GM19239 (cell line): Measurements from ENCODE around the gene TSEN2.
"Not testable (repeated sequence)": the region's sequence is repeated elsewhere in the genome, so short reads cannot be mapped to it uniquely, and the experiment has no call there.

Experiments
- DNase-seq: peaks from one replicate; pipeline ENCODE4 v3.0.0; 2011; ENCODE audit warnings: low spot score; ENCODE audit not compliant: insufficient read length
- FAIRE-seq: peaks from 2 replicates; lab custom pipeline; 2011; peaks lifted over from hg19 to GRCh38; lab: Jason Lieb, UNC

Gene TSEN2

GRCh38 chr3:12541625-12542024, 57.3 kb downstream of the TSEN2 start:
- FAIRE-seq = no peak
- no peak for DNase-seq

GRCh38 chr3:12543497-12543896, 59.2 kb downstream of the TSEN2 start:
- not testable (repeated sequence) for FAIRE-seq

GRCh38 chr3:12544652-12545472, 60.6 kb downstream of the TSEN2 start:
- no peak for FAIRE-seq

More at GRCh38 chr3:12543497-12543896, 59.2 kb downstream of the TSEN2 start:
- DNase-seq = not testable (repeated sequence)

GRCh38 chr3:12545473-12545791, 61.2 kb downstream of the TSEN2 start, which contains the start of gene MKRN2OS:
Gene MKRN2OS, minus strand, starts transcription at chr3:12545499. Its CDS starts 35 bp downstream, at chr3:12545464.
- FAIRE-seq = no peak
- no peak for DNase-seq

More at GRCh38 chr3:12544652-12545472, 60.6 kb downstream of the TSEN2 start:
- DNase-seq = no peak

GRCh38 chr3:12549971-12550760, 65.9 kb downstream of the TSEN2 start:
- FAIRE-seq (no peak), DNase-seq (no peak)

- no peak for FAIRE-seq
- no peak for DNase-seq
Observed at GRCh38 chr3:12553921-12554391, 69.7 kb downstream of the TSEN2 start.

- no peak for FAIRE-seq
- no peak for DNase-seq
Observed at GRCh38 chr3:12556314-12556689, 72.0 kb downstream of the TSEN2 start.

GRCh38 chr3:12556690-12557472, 72.6 kb downstream of the TSEN2 start, which contains the start of gene MKRN2:
Gene MKRN2, plus strand, starts transcription at chr3:12557087. Its CDS starts 64 bp downstream, at chr3:12557151.
- peak; percentile 73 for DNase-seq

GRCh38 chr3:12557473-12558100, 73.3 kb downstream of the TSEN2 start:
- FAIRE-seq (no peak), DNase-seq (no peak)

More at GRCh38 chr3:12556690-12557472, 72.6 kb downstream of the TSEN2 start, which contains the start of gene MKRN2:
- no peak for FAIRE-seq

- FAIRE-seq = no peak
Observed at GRCh38 chr3:12558706-12559105, 74.4 kb downstream of the TSEN2 start.

GRCh38 chr3:12559520-12559919, 75.2 kb downstream of the TSEN2 start:
- FAIRE-seq (no peak), DNase-seq (no peak)

More at GRCh38 chr3:12558706-12559105, 74.4 kb downstream of the TSEN2 start:
- DNase-seq = no peak

GRCh38 chr3:12560505-12561190, 76.4 kb downstream of the TSEN2 start:
- DNase-seq (no peak), FAIRE-seq (peak; percentile 57)

- FAIRE-seq = no peak
- DNase-seq = no peak
Observed at GRCh38 chr3:12561397-12561796, 77.1 kb downstream of the TSEN2 start.

- FAIRE-seq (no peak), DNase-seq (no peak)
Observed at GRCh38 chr3:12562451-12562850, 78.2 kb downstream of the TSEN2 start.

GRCh38 chr3:12566976-12567375, 82.7 kb downstream of the TSEN2 start:
- no peak for FAIRE-seq

GRCh38 chr3:12568747-12569146, 84.5 kb downstream of the TSEN2 start:
- DNase-seq (no peak), FAIRE-seq (no peak)

More at GRCh38 chr3:12566976-12567375, 82.7 kb downstream of the TSEN2 start:
- no peak for DNase-seq

GRCh38 chr3:12569836-12570235, 85.6 kb downstream of the TSEN2 start:
- FAIRE-seq (no peak), DNase-seq (no peak)

GRCh38 chr3:12571986-12572385, 87.7 kb downstream of the TSEN2 start:
- FAIRE-seq (no peak), DNase-seq (no peak)

- FAIRE-seq = no peak
- no peak for DNase-seq
Observed at GRCh38 chr3:12574131-12574530, 89.9 kb downstream of the TSEN2 start.
